NCI-H1930 (cell line): ENCODE measurements around the gene RALGAPA1.
A peak's percentile ranks its signal among the peaks of the same experiment; 100 is the strongest.
"Not testable (repeated sequence)": the region's sequence is repeated elsewhere in the genome, so short reads cannot be mapped to it uniquely, and the experiment has no call there.

Experiments
- DNase-seq, 2 experiments: peaks; one replicate each; lab custom pipeline; 2025; lab: John Stamatoyannopoulos, UW

The RALGAPA1 gene

GRCh38 chr14:35626947-35627346 is 182.1 kb downstream of the RALGAPA1 start:
- not testable (repeated sequence) for DNase-seq

DNA sequence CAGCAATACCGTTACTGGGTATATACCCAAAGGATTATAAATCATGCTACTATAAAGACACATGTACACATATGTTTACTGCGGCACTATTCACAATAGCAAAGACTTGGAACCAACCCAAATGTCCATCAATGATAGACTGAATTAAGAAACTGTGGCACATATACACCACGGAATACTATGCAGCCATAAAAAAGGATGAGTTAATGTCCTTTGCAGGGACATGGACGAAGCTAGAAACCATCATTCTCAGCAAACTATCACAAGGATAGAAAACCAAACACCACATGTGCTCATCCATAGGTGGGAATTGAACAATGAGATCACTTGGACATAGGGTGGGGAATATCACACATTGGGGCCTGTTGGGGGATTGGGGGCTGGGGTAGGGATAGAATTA is 187.1 kb downstream of the RALGAPA1 start:
- not testable (repeated sequence) for DNase-seq

GRCh38 chr14:35619998-35620397 is 189.1 kb downstream of the RALGAPA1 start:
- not testable (repeated sequence) for DNase-seq

DNA sequence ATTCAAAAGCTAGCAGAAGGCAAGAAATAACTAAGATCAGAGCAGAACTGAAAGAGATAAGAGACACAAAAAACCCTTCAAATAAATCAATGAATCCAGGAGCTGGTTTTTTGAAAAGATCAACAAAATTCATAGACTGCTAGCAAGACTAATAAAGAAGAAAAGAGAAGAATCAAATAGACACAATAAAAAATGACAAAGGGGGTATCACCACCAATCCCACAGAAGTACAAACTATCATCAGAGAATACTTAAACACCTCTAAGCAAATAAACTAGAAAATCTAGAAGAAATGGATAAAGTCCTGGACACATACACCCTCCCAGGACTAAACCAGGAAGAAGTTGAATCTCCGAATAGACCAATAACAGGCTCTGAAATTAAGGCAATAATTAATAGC is 189.6 kb downstream of the RALGAPA1 start:
- DNase-seq: not testable (repeated sequence)

DNA sequence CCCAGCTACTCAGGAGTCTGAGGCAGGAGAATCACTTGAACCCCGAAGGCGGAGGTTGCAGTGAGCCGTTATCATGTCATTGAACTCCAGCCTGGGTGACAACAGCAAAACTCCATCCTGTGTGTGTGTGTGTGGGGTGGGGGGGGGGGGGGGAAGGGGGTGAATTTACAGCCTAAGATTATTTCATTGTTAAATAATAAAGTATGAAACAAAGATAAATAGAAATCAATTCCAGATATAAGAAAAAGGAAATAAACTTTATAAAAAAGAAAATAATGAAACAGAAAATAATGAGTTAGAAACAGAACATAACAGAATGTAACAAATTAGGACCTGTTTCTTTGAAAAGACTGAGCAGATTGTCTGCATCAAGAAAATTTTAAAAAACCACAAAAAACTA is 191.6 kb downstream of the RALGAPA1 start:
- no peak for DNase-seq

- DNase-seq: no peak
These were observed 201.7 kb downstream of the RALGAPA1 start for GRCh38 chr14:35607380-35607779.

- DNase-seq: no peak
These were observed 208.8 kb downstream of the RALGAPA1 start for GRCh38 chr14:35600253-35600652.

GRCh38 chr14:35594616-35595015 is 214.5 kb downstream of the RALGAPA1 start:
- no peak for DNase-seq

- not testable (repeated sequence) for DNase-seq
These were observed 221.7 kb downstream of the RALGAPA1 start for GRCh38 chr14:35587373-35587772.

GRCh38 chr14:35578639-35579038 is 230.5 kb downstream of the RALGAPA1 start:
- no peak for DNase-seq

GRCh38 chr14:35578135-35578534 is 231.0 kb downstream of the RALGAPA1 start:
- DNase-seq: no peak

- no peak for DNase-seq
These were observed 232.2 kb downstream of the RALGAPA1 start for GRCh38 chr14:35576856-35577255.

DNA sequence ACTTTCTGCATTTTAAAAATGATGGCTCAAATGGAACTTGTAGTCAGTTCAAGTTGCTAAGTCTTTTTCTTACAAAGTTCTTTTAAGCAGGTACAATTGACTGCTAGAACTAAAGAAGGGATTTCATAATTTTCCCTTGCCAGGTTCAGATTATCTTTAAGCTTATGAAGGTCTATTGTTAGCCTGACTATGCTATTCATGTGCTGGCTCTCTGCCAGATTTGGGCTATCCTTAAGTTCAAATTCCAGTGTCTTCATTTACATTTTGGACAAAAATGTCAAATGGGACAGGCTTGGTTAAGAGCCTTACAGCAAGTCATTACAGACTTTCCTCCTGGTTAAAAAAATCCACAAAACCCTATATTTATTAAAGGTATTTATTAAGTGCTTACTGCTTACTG is 232.8 kb downstream of the RALGAPA1 start:
- DNase-seq: no peak

GRCh38 chr14:35573911-35574310 is 235.2 kb downstream of the RALGAPA1 start:
- peak; percentile 63 to 91 for DNase-seq

DNA sequence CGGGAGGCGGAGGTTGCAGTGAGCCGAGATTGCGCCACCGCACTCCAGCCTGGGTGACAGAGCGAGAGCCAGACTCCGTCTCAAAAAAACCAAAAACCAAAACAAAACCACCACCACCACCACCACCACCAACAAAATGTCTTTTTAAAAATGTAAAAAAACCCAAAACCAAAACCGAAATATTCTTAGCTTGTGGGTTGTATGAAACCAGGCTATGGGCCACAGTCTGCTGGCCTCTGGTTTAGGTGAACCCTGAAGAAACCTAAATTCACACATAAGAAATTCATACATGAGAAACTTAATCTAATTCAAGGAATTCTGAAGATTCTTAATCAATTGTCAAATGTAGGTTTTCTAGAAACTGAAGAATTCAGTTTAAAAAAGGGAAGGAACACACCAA is 237.5 kb downstream of the RALGAPA1 start:
- DNase-seq: no peak

- DNase-seq: no peak
These were observed 243.1 kb downstream of the RALGAPA1 start for GRCh38 chr14:35565871-35566464.

GRCh38 chr14:35558680-35559079 is 250.4 kb downstream of the RALGAPA1 start:
- peak; percentile 18 to 53 for DNase-seq

- DNase-seq: peak; percentile 13 to 32
These were observed 251.8 kb downstream of the RALGAPA1 start for GRCh38 chr14:35557221-35557747.

GRCh38 chr14:35556548-35556947 is 252.5 kb downstream of the RALGAPA1 start:
- DNase-seq: peak; percentile 75

- no peak for DNase-seq
These were observed 255.3 kb downstream of the RALGAPA1 start for GRCh38 chr14:35553808-35554207.

- peak; percentile 9 to 24 for DNase-seq
These were observed 258.0 kb downstream of the RALGAPA1 start for GRCh38 chr14:35551081-35551480.

DNA sequence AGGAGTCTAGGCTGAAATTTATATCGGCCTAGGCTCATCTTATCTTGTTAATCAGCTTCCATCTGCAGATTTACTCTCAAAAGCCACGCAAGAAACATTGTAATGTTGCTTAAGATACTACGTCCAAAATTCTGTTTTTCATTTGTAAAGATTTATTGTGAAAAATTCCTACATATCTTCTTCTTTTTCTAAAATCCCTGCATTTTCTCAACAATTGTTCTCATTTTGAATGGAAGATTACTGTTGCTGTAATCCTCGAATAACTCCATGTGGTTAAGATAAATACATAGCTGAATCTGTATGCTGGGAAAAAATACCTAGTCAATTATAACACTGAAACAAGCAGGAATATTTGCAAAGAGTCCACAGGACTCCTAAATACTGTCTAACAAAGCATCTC is 259.5 kb downstream of the RALGAPA1 start:
- no peak for DNase-seq

GRCh38 chr14:35543006-35543405 is 266.1 kb downstream of the RALGAPA1 start:
- DNase-seq: no peak

GRCh38 chr14:35539969-35540368 is 269.1 kb downstream of the RALGAPA1 start:
- DNase-seq: no peak
